IMR-90 (cell line): ENCODE results near the gene ATP2B2. TPM values are rescaled to one million over a fixed set of nuclear protein-coding genes. Genes with fewer than 3 reads are reported as not detected.

Experiments used
- ATAC-seq: fragments of 200-7000 bp; cut with Tn5 transposase; 2 replicates; pipeline ENCODE4 v1.9.1; 2020; ENCODE audit warnings: low read depth, mild to moderate bottlenecking, moderate library complexity
- BruUV-seq: library from RNA; stranded (reverse); fragments of 400-500 nt; replicated peaks from 2 replicates; lab custom pipeline; 2021; lab: Mats Ljungman, UMichigan
- CTCF ChIA-PET: fragments of 300-600 bp; formaldehyde crosslinking; extraction: SDS; loops from one replicate; lab custom pipeline; 2021; ENCODE audit warnings: antibody characterized with exemption; lab: Yijun Ruan, JAX
- POLR2A ChIA-PET: fragments of 300-600 bp; sonication (Branson Sonifier 250); formaldehyde crosslinking; loops from one replicate; lab custom pipeline; 2022; ENCODE audit warnings: antibody characterized with exemption; ENCODE audit not compliant: unreplicated experiment; lab: Charles Lee
- DNase-seq: peaks from one replicate; pipeline ENCODE4 v3.0.0; 2013
- H2AFZ ChIP-seq: replicated peaks from 2 replicates; pipeline ENCODE3; 2013; ENCODE audit warnings: low read length, mild to moderate bottlenecking; ENCODE audit not compliant: poor library complexity
- H2AK5ac ChIP-seq: 2 replicates; pipeline ENCODE4 v1.6.1; 2013; ENCODE audit warnings: low read depth, low read length, inconsistent platforms
- H2AK9ac ChIP-seq: replicated peaks from 2 replicates; pipeline ENCODE3; 2013; ENCODE audit warnings: mild to moderate bottlenecking, low read depth, low read length, moderate library complexity; ENCODE audit not compliant: poor library complexity
- H2BK120ac ChIP-seq: 2 replicates; pipeline ENCODE4 v1.6.1; 2013; ENCODE audit warnings: low read depth, low read length, inconsistent platforms
- H2BK15ac ChIP-seq: 3 replicates; pipeline ENCODE4 v1.6.1; 2013; ENCODE audit warnings: low read depth, low read length, inconsistent platforms
- H2BK20ac ChIP-seq: 2 replicates; pipeline ENCODE4 v1.6.1; 2013; ENCODE audit warnings: low read depth, mild to moderate bottlenecking, inconsistent platforms, low read length, moderate library complexity
- H2BK5ac ChIP-seq: 2 replicates; pipeline ENCODE4 v1.6.1; 2013; ENCODE audit warnings: mild to moderate bottlenecking, low read depth, low read length, inconsistent platforms; ENCODE audit not compliant: poor library complexity, severe bottlenecking
- H3K14ac ChIP-seq: replicated peaks from 2 replicates; pipeline ENCODE4 v1.6.1; 2013; ENCODE audit warnings: low read depth, low read length, inconsistent platforms
- H3K18ac ChIP-seq: 2 replicates; pipeline ENCODE4 v1.6.1; 2013; ENCODE audit warnings: low read depth, low read length, control low read depth
- H3K23ac ChIP-seq: 2 replicates; pipeline ENCODE4 v1.6.1; 2013; ENCODE audit warnings: low read depth, low read length, inconsistent platforms
- H3K27ac ChIP-seq: 2 replicates; pipeline ENCODE4 v1.5.1; 2013; ENCODE audit warnings: mild to moderate bottlenecking, control low read depth, low read length; ENCODE audit not compliant: insufficient read depth
- H3K27me3 ChIP-seq: 2 replicates; pipeline ENCODE4 v1.6.1; 2013; ENCODE audit warnings: low read length; ENCODE audit not compliant: control insufficient read depth, insufficient read depth
- H3K36me3 ChIP-seq: 2 replicates; pipeline ENCODE4 v1.6.1; 2013; ENCODE audit warnings: low read length, mixed read lengths; ENCODE audit not compliant: control insufficient read depth, insufficient read depth
- H3K4ac ChIP-seq: 2 replicates; pipeline ENCODE4 v1.6.1; 2013; ENCODE audit warnings: low read depth, low read length, inconsistent platforms
- H3K4me1 ChIP-seq: 2 replicates; pipeline ENCODE4 v1.6.1; 2013; ENCODE audit warnings: low read length, mixed read lengths; ENCODE audit not compliant: control insufficient read depth, insufficient read depth
- H3K4me2 ChIP-seq: 2 replicates; pipeline ENCODE4 v1.6.1; 2013; ENCODE audit warnings: low read depth, mild to moderate bottlenecking, control low read depth, low read length, moderate library complexity
- H3K4me3 ChIP-seq: 2 replicates; pipeline ENCODE4 v1.5.1; 2013; ENCODE audit warnings: low read depth, mild to moderate bottlenecking, control low read depth, low read length, moderate library complexity; ENCODE audit not compliant: insufficient read depth
- H3K56ac ChIP-seq: 2 replicates; pipeline ENCODE4 v1.6.1; 2013; ENCODE audit warnings: low read length, inconsistent platforms; ENCODE audit not compliant: insufficient read depth; ENCODE audit errors: extremely low read depth
- H3K79me1 ChIP-seq, 2 experiments: 2 replicates each; pipeline ENCODE4 v1.6.1; 2013; ENCODE audit warnings: low read length in 2 of 2, inconsistent platforms in 1 of 2, low read depth in 1 of 2
- H3K9ac ChIP-seq: 2 replicates; pipeline ENCODE4 v1.6.1; 2013; ENCODE audit warnings: low read depth, low read length, control low read depth
- H3K9me1 ChIP-seq: 2 replicates; pipeline ENCODE4 v1.6.1; 2013; ENCODE audit warnings: low read length, inconsistent platforms; ENCODE audit not compliant: insufficient read depth
- H3K9me3 ChIP-seq: 2 replicates; pipeline ENCODE4 v1.6.1; 2013; ENCODE audit warnings: low read length; ENCODE audit not compliant: control insufficient read depth, insufficient read depth
- H4K20me1 ChIP-seq: 2 replicates; pipeline ENCODE4 v1.6.1; 2013; ENCODE audit warnings: low read length, inconsistent platforms; ENCODE audit not compliant: insufficient read depth
- H4K5ac ChIP-seq: 2 replicates; pipeline ENCODE4 v1.6.1; 2013; ENCODE audit warnings: mild to moderate bottlenecking, low read depth, low read length, control low read depth
- H4K8ac ChIP-seq, 2 experiments: 2 replicates each; pipeline ENCODE4 v1.6.1; 2013; ENCODE audit warnings: low read depth in 2 of 2, low read length in 2 of 2, control low read depth in 1 of 2, inconsistent platforms in 1 of 2
- H4K91ac ChIP-seq: 2 replicates; pipeline ENCODE4 v1.6.1; 2013; ENCODE audit warnings: low read depth, low read length, inconsistent platforms; ENCODE audit not compliant: insufficient read depth
- CHD1 ChIP-seq: IDR thresholded peaks from 2 replicates; pipeline ENCODE4 v1.6.1; 2012; ENCODE audit warnings: low read depth, low read length, improper control_type of control experiment
- FOS ChIP-seq: fragments of 150-350 bp; IDR thresholded peaks from 2 replicates; pipeline ENCODE4 v1.6.1; 2016; ENCODE audit warnings: low read depth, low read length
- MAFK ChIP-seq: IDR thresholded peaks from 2 replicates; pipeline ENCODE4 v1.6.1; 2012; ENCODE audit warnings: low read depth, low read length, improper control_type of control experiment
- POLR2A ChIP-seq: IDR thresholded peaks from 2 replicates; pipeline ENCODE4 v1.6.1; 2012; ENCODE audit warnings: mild to moderate bottlenecking, low read depth, low read length
- WGBS, 2 experiments: methylation state at CpG; one replicate each; pipeline versions ENCODE4 v1.1.5 to v1.1.7; 2013; ENCODE audit warnings: missing lambda C conversion rate in 2 of 2; ENCODE audit not compliant: insufficient read length in 1 of 2; ENCODE audit errors: extremely low coverage in 2 of 2; 5-methylcytosine and 5-hydroxymethylcytosine counted together
- dilution Hi-C: fragments of 300-500 bp; cut with HindIII; formaldehyde crosslinking; loops from one replicate; pipeline ENCODE4 v1.14.3; 2018; ENCODE audit warnings: low sequenced_read_pairs; ENCODE audit not compliant: unreplicated experiment
- in situ Hi-C: fragments of 300-500 bp; cut with MboI; formaldehyde crosslinking; loops from 3 replicates; pipeline ENCODE4 v1.14.3; 2019; ENCODE audit warnings: low sequenced_read_pairs, inconsistent platforms, mixed read lengths
- intact Hi-C: fragments of 100-400 bp; cut with micrococcal nuclease; formaldehyde crosslinking; loops from 2 replicates; pipeline ENCODE4 v1.10.0; 2022
- polyA plus RNA-seq, 3 experiments: library from polyadenylated mRNA; depleted of rRNA; stranded (reverse); fragments of >200 nt; gene quantifications; 2 replicates each; pipeline ENCODE4 v1.2.3, GENCODE V29; 2012; ENCODE audit warnings: low replicate concordance in 1 of 3
- total RNA-seq: library from RNA; depleted of rRNA; stranded (reverse); fragments of >200 nt; gene quantifications from 2 replicates; pipeline ENCODE4 v1.2.3, GENCODE V29; 2012
- TF ChIP-seq, protein P1 (sequence below): conservative IDR thresholded peaks from 2 replicates; pipeline ENCODE4 v1.5.1; 2012; ENCODE audit warnings: mild to moderate bottlenecking, low read depth, low read length, improper control_type of control experiment

ATP2B2 gene
- total and polyA plus RNA-seq, 2 of the 4 experiments (the other 2 are of a cell fraction) = under 0.01 to 0.02 TPM

DNA sequence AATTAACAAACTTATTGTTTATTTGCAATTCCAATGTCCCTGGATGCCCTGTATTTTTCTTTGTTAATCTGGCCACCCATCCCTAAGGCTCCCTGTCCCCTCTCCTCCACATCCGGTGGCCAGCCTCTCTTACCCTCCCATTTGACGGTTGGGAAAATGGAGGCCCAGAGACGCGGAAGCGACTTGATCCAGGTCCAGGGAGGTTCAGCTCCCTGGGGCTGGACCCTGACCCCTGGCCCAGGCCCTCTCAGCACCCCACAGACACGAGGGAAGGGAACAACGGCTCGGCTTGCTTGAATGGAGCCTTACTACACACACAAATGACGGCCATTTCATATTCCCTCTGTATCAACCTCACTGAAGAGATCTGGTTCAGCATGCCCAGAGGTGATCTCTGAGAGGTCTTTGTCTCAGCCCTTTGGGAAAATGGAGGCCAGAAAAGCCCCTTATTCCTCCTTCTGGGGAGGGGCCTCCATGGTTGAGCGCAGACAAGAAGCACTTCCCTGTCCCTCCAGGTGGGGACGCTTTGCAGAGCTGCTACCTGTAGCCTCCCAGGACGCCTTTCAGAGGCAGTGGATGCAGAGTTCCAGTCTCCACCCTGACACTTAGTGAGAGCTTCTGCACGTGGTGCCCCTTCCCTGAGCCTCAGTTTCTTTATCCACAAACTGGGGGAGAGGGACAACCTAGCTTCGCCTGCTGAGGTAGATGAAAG lies 82.1 kb downstream of the ATP2B2 start:
- ChIA-PET POLR2A (no interaction called here), CTCF (no interaction called here)
- no peak overlapping the region for H3K4me3 ChIP-seq
- intact Hi-C loops = no loop called here
- H3K18ac ChIP-seq = no peak overlapping the region
- H2AK9ac ChIP-seq = no peak overlapping the region
- no peak overlapping the region for H2BK20ac ChIP-seq
- no peak overlapping the region for H3K56ac ChIP-seq
- H3K9ac ChIP-seq = no peak overlapping the region
- no peak overlapping the region for H2BK15ac ChIP-seq
- 76% methylated on average over 3 of the region's 14 CpGs; no CpG with 5 or more reads in 1 of the 2 experiments for WGBS, 2 experiments
- H2AK5ac ChIP-seq = no peak overlapping the region
- no peak overlapping the region for H4K5ac ChIP-seq
- no peak overlapping the region for H3K14ac ChIP-seq
- ATAC-seq = no peak
- TF ChIP-seq CHD1 = no peak
- TF ChIP-seq POLR2A = no peak
- TF ChIP-seq FOS = no peak
- no peak for TF ChIP-seq MAFK
- TF ChIP-seq, protein P1, sequence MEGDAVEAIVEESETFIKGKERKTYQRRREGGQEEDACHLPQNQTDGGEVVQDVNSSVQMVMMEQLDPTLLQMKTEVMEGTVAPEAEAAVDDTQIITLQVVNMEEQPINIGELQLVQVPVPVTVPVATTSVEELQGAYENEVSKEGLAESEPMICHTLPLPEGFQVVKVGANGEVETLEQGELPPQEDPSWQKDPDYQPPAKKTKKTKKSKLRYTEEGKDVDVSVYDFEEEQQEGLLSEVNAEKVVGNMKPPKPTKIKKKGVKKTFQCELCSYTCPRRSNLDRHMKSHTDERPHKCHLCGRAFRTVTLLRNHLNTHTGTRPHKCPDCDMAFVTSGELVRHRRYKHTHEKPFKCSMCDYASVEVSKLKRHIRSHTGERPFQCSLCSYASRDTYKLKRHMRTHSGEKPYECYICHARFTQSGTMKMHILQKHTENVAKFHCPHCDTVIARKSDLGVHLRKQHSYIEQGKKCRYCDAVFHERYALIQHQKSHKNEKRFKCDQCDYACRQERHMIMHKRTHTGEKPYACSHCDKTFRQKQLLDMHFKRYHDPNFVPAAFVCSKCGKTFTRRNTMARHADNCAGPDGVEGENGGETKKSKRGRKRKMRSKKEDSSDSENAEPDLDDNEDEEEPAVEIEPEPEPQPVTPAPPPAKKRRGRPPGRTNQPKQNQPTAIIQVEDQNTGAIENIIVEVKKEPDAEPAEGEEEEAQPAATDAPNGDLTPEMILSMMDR = no peak
- in situ Hi-C loops = loop anchor here (5.0 kb wide), 1 partner anchor 314 kb away; no protein-coding TSS in a partner anchor
- no peak for DNase-seq
- H4K8ac ChIP-seq = no peak overlapping the region
- H3K4me1 ChIP-seq = no peaks in the 10 kb centered on the region
- H3K9me3 ChIP-seq = no peaks in the 10 kb centered on the region
- no peak overlapping the region for H2AFZ ChIP-seq
- no peaks in the 10 kb centered on the region for H3K79me1 ChIP-seq
- H3K4me2 ChIP-seq = no peak overlapping the region
- dilution Hi-C loops = no loop called here
- H4K20me1 ChIP-seq = no peaks in the 10 kb centered on the region
- H3K36me3 ChIP-seq = no peaks in the 10 kb centered on the region
- H2BK5ac ChIP-seq = no peak overlapping the region
- no TSS peak for BruUV-seq
- peaks cover 43% of the 10 kb centered on the region for H3K27me3 ChIP-seq
- no peaks in the 10 kb centered on the region for H3K9me1 ChIP-seq
- no peak overlapping the region for H3K4ac ChIP-seq
- no peak overlapping the region for H3K27ac ChIP-seq
- H2BK120ac ChIP-seq = no peak overlapping the region
- H4K91ac ChIP-seq = no peak overlapping the region
- H3K23ac ChIP-seq = no peak overlapping the region
